HG03521 (cell line): ENCODE results near the gene ADCY9.
"Not testable (repeated sequence)": the region's sequence is repeated elsewhere in the genome, so short reads cannot be mapped to it uniquely, and the experiment has no call there.

ENCODE experiments used
- ATAC-seq: cut with Tn5 transposase; IDR thresholded peaks from one replicate; pipeline ENCODE4 v1.9.1; 2021; ENCODE audit warnings: mild to moderate bottlenecking, moderate library complexity; ENCODE audit not compliant: unreplicated experiment

ADCY9 gene

DNA sequence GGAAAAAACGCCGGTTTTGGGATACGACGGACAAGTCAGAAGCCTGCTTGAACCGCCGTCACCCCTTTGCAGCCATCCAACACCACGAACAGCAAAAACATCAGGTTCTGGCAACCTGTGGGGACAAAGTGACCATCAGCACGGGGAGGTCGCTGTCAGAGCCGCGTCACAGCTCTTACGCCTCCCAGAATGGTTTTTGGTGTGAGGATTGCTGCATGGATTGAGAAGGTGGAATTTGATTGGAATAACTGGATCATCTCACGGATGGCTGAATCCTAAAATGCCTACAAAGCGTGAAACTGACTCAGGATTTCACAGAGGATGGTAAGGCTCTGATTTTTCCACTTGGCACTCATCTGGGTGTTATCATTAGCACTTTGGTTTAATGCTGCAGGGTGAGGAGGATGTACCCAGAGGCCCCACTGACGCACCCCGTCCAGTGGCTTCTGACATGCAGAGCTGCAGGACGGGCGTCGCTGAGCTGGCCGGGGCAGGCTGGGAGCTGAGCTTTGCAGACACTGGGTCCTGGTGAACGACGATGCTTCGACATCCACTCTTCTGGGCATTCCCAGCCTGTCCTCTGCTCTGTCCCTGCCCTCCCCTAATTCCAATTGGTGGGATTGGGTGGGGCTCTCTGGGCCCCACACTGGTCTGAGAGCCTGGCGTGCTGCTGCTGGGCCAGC lies 162.4 kb downstream of the ADCY9 start:
- no peak for ATAC-seq

GRCh38 chr16:3952737-3953131 lies 163.5 kb downstream of the ADCY9 start:
- ATAC-seq = no peak

DNA sequence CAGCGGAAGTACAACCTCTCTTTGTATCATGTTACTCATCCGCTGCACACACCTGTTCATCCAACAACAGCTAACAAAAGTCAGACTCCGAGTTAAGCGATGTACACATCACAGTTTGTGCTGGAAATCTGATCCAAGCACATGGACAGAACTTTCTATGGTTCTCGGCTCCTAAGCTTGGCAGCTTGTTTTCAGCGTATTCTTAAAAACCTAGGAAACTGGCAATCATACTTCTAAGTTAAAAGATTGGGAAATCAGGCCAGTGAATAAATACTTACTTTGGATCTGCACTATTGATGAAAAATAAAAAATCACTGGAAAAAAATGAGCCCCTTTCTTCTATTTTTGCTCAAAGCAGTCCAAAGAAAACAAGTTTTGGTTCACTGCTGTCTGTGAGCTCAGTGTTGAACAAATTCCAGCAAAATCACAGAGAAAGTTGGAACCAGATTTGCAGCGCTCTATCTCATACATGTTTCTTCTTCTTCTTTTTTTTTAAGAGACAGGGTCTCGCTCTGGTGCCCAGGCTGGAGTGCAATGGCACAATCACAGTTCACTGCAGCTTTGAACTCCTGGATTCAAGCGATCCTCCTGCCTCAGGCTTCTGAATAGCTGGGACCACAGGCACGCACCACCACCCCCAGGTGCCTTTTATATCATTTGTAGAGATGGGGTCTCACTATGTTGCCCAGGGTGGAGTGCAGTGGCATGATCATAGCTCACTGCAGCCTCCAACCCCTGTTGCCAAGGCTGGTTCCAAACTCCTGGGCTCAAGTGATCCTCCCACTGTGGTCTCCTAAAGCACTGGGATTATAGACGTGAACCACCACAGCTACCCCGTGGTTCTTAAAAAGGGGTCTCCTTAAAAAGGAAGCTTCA lies 164.1 kb downstream of the ADCY9 start:
- no peak for ATAC-seq

DNA sequence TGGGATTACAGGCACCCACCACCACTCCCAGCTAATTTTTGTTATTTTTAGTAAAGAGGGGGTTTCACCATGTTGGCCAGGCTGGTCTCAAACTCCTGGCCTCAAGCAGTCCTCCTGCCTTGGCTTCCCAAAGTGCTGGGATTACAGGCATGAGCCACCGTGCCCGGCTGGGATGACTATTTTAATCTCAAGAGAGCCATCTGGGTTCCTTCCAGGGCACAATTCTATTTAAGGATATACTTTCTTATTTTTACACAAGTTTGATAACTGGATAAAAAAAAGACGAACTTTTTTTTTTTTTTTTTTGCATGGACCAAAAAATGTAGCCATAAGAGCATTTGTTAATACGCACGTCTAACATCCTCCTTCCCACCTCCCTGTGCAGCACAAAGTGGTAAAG lies 164.9 kb downstream of the ADCY9 start:
- not testable (repeated sequence) for ATAC-seq

DNA sequence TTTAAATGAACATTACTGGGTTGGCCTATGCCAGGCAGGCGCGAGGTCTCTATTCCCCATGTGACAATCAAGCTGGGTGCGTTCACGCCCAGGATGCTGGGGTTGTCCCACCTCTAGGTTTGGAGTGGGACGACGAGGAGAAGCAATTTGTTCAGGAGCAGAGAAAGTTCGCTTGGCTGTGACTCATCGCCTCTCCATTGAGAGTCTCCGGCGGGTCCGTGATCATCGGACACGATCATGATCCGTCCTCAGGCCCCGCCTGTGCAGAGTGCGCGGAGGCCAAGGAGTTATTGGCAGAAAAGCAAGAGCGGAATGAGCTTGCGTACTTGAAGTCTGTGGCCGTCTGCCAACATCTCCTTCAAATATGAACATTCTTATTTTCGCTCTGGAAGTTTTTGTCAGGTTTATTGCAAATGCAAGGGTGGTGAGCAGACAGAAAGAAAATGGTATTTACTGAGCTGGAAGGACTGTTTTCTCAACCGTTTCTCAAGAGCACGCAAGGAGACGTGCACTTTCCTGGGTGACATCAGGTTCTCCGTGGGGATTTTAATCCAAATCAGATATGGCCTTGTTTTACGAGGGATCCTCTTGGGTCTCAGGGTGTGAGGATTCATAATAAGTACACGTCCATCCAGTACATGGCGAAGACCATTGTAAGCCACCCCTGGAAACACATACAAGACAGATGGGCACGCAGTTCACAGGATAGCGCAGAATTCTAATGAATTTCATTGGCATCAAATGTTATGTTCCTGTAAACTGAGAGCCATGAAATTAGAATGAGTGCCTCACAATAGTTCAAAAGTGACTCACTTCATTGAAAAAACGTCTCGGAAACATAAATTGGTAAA lies 165.7 kb downstream of the ADCY9 start:
- ATAC-seq = no peak

- no peak for ATAC-seq
Measured at GRCh38 chr16:3949946-3950342, 166.3 kb downstream of the ADCY9 start.

DNA sequence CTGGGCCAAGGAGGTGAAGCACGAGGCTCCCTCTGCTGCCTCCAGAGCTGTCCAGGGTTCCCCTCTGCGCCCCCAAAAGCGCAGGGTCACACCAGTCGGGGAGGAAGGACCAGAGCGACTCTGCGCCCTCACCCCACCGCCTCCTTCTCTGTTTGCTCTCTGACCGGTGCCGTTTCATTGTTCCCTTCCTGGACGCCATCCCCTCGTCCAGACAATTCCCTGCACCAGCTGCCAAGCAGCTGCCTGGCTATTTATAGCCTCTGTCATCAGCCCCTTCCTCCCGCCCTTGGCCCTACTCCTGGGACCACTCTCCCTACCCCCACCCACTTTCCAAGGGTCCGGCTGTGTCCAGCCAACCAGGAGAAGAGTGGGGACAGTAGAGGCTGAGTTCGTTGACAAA lies 167.0 kb downstream of the ADCY9 start:
- ATAC-seq = no peak

GRCh38 chr16:3948378-3948995 lies 167.8 kb downstream of the ADCY9 start:
- no peak for ATAC-seq

DNA sequence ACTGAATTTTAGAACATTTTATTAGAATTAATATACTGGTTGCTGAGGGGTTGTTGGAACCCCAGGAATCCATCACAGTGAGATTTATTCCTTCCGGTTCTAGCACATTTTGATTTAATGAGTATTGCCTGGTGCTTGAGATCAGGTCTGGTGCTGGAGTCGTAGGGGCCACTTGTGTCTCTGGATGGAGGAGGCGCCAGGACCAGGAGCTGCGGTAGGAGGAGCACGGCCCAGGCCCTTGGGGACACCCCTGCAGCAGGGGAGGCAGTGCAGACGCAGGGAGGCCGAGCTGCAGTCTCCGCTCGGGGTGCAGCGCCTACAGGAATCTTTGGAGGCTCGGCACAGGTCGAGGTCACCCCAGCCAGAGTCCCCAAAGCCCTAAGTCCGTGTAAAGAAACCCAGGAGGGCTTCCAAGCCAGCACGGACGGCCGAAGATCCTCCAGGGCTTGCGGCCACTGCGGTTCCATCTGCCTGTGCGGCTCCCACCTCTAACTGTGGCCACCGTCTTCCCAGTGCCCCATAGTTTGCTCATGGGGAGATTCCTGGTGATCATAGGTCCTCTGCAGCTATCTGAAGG lies 169.6 kb downstream of the ADCY9 start:
- no peak for ATAC-seq

DNA sequence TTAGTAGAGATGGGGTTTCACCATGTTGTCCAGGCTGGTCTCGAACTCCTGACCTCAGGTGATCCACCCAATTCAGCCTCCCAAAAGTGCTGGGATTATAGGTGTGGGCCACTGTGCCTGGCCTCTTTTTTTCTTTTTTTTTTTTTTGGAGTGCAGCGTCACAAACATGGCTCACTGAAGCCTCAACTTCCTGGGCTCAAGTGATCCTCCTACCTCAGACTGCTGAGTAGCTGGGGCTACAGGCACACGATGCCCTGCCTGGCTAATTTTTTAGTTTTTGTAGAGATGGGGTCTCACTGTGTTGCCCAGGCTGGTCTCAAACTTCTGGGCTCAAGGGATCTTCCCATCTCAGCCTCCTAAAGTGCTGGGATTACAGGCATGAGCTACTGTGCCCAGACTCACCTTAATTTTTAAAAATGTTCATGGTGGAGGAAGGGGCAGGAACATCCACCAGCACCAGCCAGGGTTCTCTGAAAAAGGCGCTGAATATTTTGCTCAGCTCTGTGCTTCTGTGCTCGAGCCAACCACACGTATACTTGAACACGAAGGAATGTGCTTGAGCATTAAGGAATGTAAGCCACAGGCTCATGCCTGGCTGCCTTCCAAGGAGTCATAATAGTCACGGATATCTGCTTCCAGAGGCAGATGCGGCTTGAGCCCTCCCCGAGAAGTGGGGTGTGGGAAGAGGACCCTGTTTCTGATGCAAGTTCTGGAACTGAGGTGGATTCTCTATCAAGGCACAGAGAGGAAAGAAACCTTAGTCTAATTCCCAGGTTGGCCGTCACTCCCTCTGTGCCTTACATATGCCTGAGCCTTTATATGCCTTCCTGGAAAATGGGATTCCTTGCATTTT lies 170.3 kb downstream of the ADCY9 start:
- no peak for ATAC-seq

- ATAC-seq = not testable (repeated sequence)
Measured at GRCh38 chr16:3944457-3944856, 171.8 kb downstream of the ADCY9 start.

GRCh38 chr16:3942146-3942545 lies 174.1 kb downstream of the ADCY9 start:
- ATAC-seq = not testable (repeated sequence)

GRCh38 chr16:3938843-3939624 lies 177.2 kb downstream of the ADCY9 start:
- ATAC-seq = no peak

DNA sequence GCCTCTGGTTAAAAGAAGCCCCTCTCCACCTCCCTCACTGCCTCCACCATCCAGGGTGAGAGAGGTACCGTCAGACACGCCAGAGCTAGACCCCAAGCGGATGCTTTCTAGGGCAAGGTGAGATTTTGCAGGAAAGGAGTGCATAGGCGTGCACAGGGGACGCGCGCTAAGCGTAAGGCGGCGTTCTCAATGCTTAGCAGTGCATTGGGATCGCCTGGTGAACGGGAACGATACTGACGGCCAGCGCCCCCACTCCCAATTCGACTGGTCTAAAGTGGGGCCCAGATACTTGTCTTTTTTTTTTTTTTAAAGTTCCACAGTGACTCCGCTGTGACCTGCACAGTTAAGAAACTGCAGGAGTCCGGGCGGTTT lies 177.8 kb downstream of the ADCY9 start:
- no peak for ATAC-seq

DNA sequence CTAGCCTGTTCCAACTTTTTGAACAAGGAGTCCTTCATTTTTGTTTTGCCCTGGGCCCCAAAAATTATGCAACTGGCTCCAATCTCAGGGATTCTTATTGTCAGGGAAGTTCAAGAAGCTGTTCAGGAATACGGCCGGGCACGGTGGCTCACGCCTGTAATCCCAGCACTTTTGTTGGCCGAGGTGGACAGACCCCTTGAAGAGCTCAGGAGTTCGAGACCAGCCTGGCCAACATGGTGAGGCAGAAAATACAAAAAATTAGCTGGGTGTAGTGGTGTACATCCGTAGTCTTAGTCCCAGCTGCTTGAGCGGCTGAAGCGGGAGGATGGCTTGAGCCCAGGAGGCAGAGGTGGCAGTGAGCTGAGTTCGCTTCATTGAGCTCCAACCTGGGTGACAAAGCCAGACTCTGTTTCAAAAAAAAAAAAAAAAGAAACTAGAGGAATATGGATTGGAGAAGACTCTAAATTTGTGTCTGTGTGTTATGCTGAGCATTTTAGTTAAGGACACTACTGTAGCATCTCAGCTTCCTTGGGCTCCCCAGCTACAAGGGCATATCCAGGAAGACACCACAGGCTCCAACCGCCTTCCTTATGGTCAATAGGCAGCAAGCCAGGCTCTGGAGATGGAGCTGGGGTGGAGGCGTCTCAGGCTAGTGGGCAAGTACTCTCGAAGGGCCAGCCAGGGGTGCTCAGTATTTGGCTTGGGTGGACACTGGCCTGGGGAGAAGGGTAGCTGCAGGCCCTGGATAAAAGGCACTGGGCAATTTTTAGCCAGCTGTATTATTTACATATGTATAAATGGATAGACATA lies 179.0 kb downstream of the ADCY9 start:
- ATAC-seq = no peak

- no peak for ATAC-seq
Measured at GRCh38 chr16:3935921-3936320, 180.3 kb downstream of the ADCY9 start.

DNA sequence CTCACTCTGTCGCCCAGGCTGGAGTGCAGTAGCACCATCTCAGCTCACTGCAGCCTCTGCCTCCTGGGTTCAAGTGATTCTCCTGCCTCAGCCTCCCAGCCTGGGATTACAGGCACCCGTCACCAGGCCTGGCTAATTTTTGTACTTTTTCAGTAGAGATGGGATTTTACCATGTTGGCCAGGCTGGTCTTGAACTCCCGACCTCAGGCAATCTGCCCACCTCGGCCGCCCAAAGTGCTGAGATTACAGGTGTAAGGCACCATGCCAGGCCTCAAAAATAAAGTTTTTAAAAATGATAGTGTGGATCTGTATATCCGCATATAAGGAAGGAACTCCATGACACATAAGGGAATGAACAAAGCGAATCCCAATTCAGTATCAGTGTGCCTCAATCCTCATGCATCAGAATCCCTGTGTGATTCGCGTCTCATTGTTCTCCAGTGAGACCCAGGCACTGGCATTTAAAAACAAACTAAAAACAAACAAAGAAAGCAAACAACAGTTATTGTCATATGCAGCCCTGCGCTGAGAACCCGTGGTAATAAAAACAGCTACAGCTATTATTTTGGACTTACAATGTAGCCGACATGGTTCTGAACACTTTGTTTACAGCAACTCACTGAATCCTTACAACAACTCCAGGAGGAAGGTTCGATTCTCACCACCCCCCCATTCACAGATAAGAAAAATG lies 181.6 kb downstream of the ADCY9 start:
- no peak for ATAC-seq

DNA sequence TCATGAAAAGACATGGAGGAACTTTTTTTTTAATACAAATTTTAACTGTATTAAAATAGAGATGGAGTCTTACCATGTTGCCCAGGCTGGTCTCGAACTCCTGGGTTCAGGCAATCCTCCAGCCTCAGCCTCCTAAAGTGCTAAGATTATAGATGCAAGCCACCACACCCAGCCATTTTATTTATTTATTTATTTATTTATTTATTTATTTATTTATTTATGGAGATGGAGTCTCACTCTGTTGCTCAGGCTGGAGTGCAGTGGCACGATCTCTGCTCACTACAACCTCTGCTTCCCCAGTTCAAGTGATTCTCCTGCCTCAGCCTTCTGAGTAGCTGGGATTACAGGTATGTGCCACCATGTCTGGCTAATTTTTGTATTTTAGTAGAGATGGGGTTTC lies 189.1 kb downstream of the ADCY9 start:
- not testable (repeated sequence) for ATAC-seq
